ENCODE results near the gene ATP2B2.

ATP2B2 gene

GRCh38 chr3:10286596-10287295, 218.6 kb downstream of the ATP2B2 start (continued):
- TF ChIP-seq ZFHX2 (tag by site-specific recombination; conservative IDR thresholded peaks at IDR 0.05) (no peak), ZNF24 (tag by site-specific recombination; IDR thresholded peaks at IDR 0.05) (no peak), ZNF10 (tag by site-specific recombination; IDR thresholded peaks at IDR 0.05) (no peak), PRDM4 (tag by site-specific recombination; IDR thresholded peaks at IDR 0.05) (no peak), ZIC2 (tag by site-specific recombination; IDR thresholded peaks at IDR 0.05) (peak; percentile 40; the same call in 1 of the 2 replicates), ZNF660 (tag by site-specific recombination; IDR thresholded peaks at IDR 0.05) (peak; percentile 32; the same call in 1 of the 2 replicates), KLF7 (tag by site-specific recombination; IDR thresholded peaks at IDR 0.05; ENCODE audit: borderline replicate concordance) (no peak), MEIS1 (CRISPR knock-in tag; IDR thresholded peaks at IDR 0.05; ENCODE audit: borderline replicate concordance) (no peak), REPIN1 (tag by site-specific recombination; IDR thresholded peaks at IDR 0.05; ENCODE audit: low read depth) (no peak), ZFP69B (tag by site-specific recombination; IDR thresholded peaks at IDR 0.05) (no peak), ZNF132 (tag by site-specific recombination; IDR thresholded peaks at IDR 0.05; ENCODE audit: borderline replicate concordance) (no peak), ZNF404 (tag by site-specific recombination; IDR thresholded peaks at IDR 0.05) (no peak)

- Histone ChIP-seq H3K36me3 (ENCODE audit: control insufficient read depth in 2 of 2, insufficient read depth in 1 of 2, low read length in 2 of 2) (peaks cover 11 to 85% of the 10 kb centered on the region in 2 experiments; a peak in 2 of 3 replicates), H3K27ac (ENCODE audit: extremely low read depth, low read depth, low read length) (no peak overlapping the region), H3K4me1 (ENCODE audit: control insufficient read depth, insufficient read depth, low read length) (no peaks in the 10 kb centered on the region), H3K9me3 (ENCODE audit: control insufficient read depth, insufficient read depth, low read depth, low read length) (no peaks in the 10 kb centered on the region), H3K4me3 (ENCODE audit: low read depth, low read length) (no peak overlapping the region)
- POLR2A ChIA-PET, result interaction anchor here (0.6 kb wide), 1 partner anchor 9 kb away, joined by 5 read pairs; no protein-coding TSS in a partner anchor
- TF ChIP-seq ZSCAN5A (tag by site-specific recombination; IDR thresholded peaks at IDR 0.05) (no peak), ELK4 (IDR thresholded peaks at IDR 0.05; ENCODE audit: borderline replicate concordance, low read depth, low read length) (no peak), ZNF701 (tag by site-specific recombination; IDR thresholded peaks at IDR 0.05) (no peak), ZFP3 (tag by site-specific recombination; IDR thresholded peaks at IDR 0.05; ENCODE audit: low read depth) (no peak), ZNF654 (tag by site-specific recombination; IDR thresholded peaks at IDR 0.05; ENCODE audit: low read depth) (no peak), ZNF530 (tag by site-specific recombination; IDR thresholded peaks at IDR 0.05; ENCODE audit: low read depth) (no peak), SCRT1 (tag by site-specific recombination; IDR thresholded peaks at IDR 0.05; ENCODE audit: borderline replicate concordance) (no peak), ZNF155 (tag by site-specific recombination; IDR thresholded peaks at IDR 0.05) (no peak), IKZF3 (tag by site-specific recombination; IDR thresholded peaks at IDR 0.05) (no peak), ZNF626 (tag by site-specific recombination; IDR thresholded peaks at IDR 0.05) (no peak), ZNF350 (tag by site-specific recombination; IDR thresholded peaks at IDR 0.05) (no peak), ZNF76 (tag by site-specific recombination; IDR thresholded peaks at IDR 0.05; ENCODE audit: borderline replicate concordance, low read depth) (no peak), ZNF777 (tag by site-specific recombination; IDR thresholded peaks at IDR 0.05; ENCODE audit: borderline replicate concordance) (no peak)
- CTCF ChIA-PET, result interaction anchor here (0.9 to 1.4 kb wide), 2 partner anchors 23 to 231 kb away, joined by 3 read pairs; no protein-coding TSS in a partner anchor
These were observed 219.3 kb downstream of the ATP2B2 start for GRCh38 chr3:10286133-10286524.
